ENCODE results near the gene ACTN2.

DNA sequence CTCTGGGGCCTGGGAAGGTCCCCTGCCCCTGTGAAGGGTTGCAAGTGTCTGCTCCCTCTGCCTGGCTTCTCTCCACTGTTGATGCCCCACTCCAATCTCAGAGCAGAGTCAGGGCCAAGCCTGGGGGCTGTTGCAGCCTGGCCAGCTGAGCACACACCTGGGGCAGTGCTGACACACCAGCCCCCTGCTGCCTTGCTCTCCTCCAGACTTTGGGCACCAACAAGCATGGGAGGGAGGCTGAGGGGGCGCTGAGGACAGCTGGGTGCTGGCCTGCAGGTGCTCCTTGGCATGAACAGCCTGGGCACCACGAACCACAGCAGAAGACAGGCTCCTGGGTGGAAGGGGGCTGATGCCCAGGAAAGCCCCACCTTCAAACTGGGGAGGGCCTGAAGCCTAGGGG, 99.2 kb downstream of the ACTN2 start:
- no peak for TF ChIP-seq ZBTB21 (tag by site-specific recombination; IDR thresholded peaks at IDR 0.05)
- no peak for TF ChIP-seq ZNF530 (tag by site-specific recombination; IDR thresholded peaks at IDR 0.05; ENCODE audit: low read depth)
- no peak for TF ChIP-seq TCF7L2 (IDR thresholded peaks at IDR 0.05; ENCODE audit: borderline replicate concordance, low read depth, low read length)
- TF ChIP-seq ZBTB1 (tag by site-specific recombination; IDR thresholded peaks at IDR 0.05) = no peak
- TF ChIP-seq, protein P1, sequence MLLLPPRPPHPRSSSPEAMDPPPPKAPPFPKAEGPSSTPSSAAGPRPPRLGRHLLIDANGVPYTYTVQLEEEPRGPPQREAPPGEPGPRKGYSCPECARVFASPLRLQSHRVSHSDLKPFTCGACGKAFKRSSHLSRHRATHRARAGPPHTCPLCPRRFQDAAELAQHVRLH (tag by site-specific recombination; IDR thresholded peaks at IDR 0.05) = no peak
- no peak for TF ChIP-seq ZSCAN30 (tag by site-specific recombination; IDR thresholded peaks at IDR 0.05)
- no peak for TF ChIP-seq ZNF394 (tag by site-specific recombination; IDR thresholded peaks at IDR 0.05; ENCODE audit: borderline replicate concordance)
- TF ChIP-seq ZNF184 (tag by site-specific recombination; IDR thresholded peaks at IDR 0.05) = no peak
- TF ChIP-seq ZNF501 (tag by site-specific recombination; IDR thresholded peaks at IDR 0.05) = no peak
- TF ChIP-seq, protein P2, sequence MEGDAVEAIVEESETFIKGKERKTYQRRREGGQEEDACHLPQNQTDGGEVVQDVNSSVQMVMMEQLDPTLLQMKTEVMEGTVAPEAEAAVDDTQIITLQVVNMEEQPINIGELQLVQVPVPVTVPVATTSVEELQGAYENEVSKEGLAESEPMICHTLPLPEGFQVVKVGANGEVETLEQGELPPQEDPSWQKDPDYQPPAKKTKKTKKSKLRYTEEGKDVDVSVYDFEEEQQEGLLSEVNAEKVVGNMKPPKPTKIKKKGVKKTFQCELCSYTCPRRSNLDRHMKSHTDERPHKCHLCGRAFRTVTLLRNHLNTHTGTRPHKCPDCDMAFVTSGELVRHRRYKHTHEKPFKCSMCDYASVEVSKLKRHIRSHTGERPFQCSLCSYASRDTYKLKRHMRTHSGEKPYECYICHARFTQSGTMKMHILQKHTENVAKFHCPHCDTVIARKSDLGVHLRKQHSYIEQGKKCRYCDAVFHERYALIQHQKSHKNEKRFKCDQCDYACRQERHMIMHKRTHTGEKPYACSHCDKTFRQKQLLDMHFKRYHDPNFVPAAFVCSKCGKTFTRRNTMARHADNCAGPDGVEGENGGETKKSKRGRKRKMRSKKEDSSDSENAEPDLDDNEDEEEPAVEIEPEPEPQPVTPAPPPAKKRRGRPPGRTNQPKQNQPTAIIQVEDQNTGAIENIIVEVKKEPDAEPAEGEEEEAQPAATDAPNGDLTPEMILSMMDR (tag by site-specific recombination; IDR thresholded peaks at IDR 0.05) = no peak
- TF ChIP-seq, protein P3, sequence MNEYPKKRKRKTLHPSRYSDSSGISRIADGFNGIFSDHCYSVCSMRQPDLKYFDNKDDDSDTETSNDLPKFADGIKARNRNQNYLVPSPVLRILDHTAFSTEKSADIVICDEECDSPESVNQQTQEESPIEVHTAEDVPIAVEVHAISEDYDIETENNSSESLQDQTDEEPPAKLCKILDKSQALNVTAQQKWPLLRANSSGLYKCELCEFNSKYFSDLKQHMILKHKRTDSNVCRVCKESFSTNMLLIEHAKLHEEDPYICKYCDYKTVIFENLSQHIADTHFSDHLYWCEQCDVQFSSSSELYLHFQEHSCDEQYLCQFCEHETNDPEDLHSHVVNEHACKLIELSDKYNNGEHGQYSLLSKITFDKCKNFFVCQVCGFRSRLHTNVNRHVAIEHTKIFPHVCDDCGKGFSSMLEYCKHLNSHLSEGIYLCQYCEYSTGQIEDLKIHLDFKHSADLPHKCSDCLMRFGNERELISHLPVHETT (tag by site-specific recombination; IDR thresholded peaks at IDR 0.05) = no peak
- TF ChIP-seq ZNF24 (tag by site-specific recombination; IDR thresholded peaks at IDR 0.05) = no peak
- TF ChIP-seq, protein P4, sequence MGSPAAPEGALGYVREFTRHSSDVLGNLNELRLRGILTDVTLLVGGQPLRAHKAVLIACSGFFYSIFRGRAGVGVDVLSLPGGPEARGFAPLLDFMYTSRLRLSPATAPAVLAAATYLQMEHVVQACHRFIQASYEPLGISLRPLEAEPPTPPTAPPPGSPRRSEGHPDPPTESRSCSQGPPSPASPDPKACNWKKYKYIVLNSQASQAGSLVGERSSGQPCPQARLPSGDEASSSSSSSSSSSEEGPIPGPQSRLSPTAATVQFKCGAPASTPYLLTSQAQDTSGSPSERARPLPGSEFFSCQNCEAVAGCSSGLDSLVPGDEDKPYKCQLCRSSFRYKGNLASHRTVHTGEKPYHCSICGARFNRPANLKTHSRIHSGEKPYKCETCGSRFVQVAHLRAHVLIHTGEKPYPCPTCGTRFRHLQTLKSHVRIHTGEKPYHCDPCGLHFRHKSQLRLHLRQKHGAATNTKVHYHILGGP (tag by site-specific recombination; IDR thresholded peaks at IDR 0.05) = no peak
